Endometrial microvascular endothelial cells (primary cell): Measurements from ENCODE around the gene KRT6A. TPM values are rescaled to one million over a fixed set of nuclear protein-coding genes. Genes with fewer than 3 reads are reported as not detected.

ENCODE experiments used
- in situ Hi-C: cut with HindIII; loops from 2 replicates; pipeline ENCODE4 v1.10.0; 2017; ENCODE audit warnings: low sequenced_read_pairs, low pct_unique_long_range_greater_than_20kb; ENCODE audit errors: inconsistent ontology term
- total RNA-seq: library from RNA; depleted of rRNA; stranded (reverse); fragments of >200 nt; gene quantifications from one replicate; pipeline ENCODE4 v1.2.3, GENCODE V29; 2015; ENCODE audit errors: inconsistent ontology term

The KRT6A gene
- total RNA-seq: not detected

DNA sequence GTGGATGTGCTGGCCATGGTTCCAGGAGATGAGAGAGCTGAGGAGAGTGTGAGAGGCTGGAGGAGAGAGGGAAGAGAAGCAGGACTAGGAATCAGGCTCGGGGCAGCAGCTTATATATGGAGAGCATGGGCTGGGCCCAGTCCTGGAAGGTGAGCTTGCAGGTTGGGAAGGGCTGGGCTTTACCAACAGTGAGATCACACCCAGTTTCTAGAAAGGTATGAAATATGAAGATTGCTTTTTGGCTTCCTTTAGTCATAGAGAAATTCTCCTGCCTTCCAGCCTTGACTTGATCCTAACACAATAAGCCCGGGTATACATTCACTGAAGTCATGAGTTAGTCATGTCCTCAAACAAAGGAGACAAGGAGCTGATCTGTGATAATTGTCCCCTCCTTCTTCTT, at the start of gene KRT6A:
KRT6A (minus strand) TSS at position 86 of the 400 bp plus-strand sequence; CDS start at position 17, 69 bp downstream.
- in situ Hi-C loops: no loop called here

DNA sequence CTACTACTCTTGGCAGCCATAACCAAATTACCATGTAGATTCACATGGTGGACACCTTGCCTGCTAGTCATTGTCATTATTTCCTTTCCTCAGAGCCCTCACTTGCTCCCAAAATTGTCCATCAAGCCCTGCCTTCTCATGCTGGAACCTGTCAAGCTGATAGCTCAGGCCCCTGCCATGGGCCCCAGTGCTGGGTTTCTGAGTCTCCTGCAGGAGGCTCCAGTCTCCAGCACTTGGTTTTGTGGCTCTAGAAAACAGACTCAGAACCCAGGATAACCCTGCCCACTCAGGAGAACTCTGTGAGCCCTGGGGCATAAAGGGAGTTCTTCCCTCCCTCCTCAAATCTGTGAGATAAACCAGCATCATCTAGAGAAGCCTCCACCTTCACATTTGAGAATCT, 49.1 kb upstream of the KRT6A start:
- in situ Hi-C loops: no loop called here

DNA sequence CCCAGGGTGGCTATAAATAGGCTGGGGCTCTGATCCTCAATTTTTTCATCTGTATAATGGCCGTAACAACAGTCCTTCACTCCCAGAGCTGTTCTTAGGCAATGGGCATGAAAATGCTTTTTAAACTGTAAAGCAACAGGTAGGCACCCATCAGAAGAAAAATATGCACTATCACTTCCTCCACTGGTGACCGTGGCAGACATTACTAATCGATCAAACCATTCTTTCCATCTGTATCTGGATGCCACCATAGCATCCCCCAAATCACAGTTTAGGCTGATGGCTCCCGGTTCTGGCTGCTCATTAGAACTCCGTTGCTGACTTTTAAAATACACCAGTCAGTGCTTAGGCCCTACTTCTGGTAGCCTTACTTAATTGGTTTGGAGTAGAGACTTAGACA, 48.7 kb upstream of the KRT6A start:
- in situ Hi-C loops: no loop called here

DNA sequence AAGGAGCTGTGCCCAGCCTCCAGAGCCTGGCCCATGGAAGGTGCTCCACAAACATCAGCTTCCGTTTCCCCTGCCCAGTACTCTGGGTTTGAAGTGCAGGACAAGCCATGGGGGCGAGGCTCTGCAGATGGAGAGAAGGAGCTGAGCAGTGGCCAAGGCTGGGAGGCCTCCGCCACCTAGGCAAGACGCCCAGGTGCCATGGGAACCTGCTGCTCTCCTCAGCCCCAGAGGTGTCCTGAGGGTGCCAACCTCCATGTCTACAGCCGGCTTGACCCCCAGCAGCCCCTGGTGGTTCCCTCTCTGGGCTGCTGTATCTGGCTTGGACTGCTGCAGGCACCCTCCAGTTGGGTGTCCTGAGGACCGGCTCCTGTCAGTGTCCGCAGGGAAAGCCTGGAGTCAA, 47.5 kb upstream of the KRT6A start:
- in situ Hi-C loops: no loop called here

DNA sequence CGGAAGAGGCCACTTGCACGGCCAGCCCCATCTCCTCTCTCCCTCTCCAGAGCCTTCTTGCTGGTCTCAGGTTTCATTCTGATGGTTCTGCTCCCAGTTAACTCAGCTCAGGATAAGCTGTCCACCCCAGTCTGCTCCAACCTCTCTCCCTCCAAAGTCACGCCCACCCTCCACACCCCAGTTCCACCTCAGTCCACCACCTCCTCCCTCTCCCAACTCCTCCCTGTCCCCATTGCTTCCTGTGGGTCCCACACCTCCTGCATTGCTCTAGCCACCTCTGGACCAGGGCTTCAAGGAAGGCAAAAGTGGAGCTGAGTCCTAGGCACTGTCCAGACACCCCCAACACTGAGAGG, 46.7 kb upstream of the KRT6A start:
- in situ Hi-C loops: no loop called here

DNA sequence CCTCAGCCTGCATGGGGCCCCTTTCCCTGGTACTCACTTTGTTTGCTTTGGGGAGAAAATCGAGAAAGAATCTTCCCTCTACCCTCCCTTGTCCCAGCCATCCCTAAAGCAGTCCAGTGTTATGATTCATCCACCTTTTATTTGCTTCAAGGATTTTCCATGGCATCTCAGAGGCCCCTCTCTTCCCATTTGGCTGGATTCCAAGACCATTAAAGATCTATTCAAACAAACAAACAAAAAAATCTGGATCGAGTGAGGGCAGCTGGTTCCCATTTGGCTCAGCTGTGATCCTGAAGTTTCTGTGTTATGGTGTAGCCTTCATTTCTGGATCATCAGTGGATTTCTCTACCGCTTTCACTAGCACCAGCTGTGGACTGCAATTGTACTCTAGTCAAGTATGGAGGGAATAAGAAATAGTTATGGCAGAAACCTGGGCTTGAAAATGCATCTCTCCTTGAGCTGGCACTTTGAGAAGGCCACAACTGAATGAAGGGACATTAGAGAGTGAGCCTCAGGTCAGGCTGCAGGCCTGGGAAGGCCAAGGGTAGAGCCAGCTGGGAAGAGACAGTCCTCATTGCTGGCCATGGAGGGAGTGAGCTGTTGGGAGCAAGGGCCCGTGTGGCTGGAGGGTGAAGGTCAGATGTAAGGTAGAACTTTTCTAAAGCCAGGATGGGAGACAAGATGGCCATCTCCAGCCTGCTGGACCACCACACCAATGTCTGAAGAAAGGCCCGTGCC, 46.2 kb upstream of the KRT6A start:
- in situ Hi-C loops: no loop called here

DNA sequence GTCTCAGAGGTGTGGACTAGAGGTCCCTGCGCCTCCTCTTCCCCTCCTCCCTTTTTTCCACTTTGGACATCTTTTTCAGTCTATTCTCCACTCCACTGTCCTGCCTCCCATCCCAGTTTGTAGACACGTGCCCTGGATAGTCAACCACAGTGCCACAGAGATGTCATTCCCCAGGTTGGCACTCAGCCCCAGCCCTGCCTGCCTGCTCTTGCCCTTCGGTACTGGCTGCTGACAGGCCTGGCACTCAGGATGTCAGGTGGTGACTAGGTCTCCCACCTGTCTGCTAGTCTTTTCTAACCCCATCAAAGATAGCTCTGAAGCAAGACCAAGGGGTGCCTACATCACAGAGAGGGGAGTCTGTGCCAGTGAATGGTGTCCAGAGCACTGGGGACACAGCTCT, 44.0 kb upstream of the KRT6A start:
- in situ Hi-C loops: no loop called here

DNA sequence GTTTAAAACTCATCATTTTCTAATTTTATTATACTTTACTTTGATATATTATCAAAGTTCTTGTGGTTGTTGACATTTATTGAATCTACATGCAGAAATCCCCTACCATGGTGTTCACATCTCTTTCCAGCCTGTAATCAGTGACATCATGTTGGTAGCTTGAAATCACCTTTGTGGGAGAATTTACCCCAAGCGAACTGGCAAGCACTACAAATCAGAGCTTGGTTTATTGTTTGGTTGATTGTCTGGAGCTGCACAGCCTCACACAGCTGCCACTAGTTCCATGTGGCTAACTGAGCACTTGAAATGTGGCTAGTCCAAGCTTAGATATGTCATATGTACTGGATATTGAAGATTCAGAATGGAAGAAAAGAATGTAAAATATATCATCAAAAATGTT, 42.5 kb upstream of the KRT6A start:
- in situ Hi-C loops: no loop called here

DNA sequence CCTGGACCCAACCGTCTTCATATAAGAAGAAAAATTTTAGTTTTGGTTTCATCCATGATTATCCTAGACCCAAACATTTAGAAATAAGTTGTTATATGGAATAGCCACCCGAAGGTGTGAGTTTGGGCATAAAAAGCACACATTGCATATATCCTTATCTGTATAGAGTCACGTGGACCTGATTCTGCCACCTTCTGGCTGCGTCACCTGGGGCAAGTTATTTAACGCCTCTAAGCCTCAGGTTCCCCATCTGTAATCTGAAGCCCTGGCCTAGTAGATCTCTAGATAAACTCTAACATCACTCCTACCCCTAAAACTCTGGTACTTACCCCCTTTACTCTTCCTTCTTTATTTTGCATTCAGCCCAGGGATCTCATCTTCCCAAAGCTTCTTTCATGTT, 41.4 kb upstream of the KRT6A start:
- in situ Hi-C loops: no loop called here

DNA sequence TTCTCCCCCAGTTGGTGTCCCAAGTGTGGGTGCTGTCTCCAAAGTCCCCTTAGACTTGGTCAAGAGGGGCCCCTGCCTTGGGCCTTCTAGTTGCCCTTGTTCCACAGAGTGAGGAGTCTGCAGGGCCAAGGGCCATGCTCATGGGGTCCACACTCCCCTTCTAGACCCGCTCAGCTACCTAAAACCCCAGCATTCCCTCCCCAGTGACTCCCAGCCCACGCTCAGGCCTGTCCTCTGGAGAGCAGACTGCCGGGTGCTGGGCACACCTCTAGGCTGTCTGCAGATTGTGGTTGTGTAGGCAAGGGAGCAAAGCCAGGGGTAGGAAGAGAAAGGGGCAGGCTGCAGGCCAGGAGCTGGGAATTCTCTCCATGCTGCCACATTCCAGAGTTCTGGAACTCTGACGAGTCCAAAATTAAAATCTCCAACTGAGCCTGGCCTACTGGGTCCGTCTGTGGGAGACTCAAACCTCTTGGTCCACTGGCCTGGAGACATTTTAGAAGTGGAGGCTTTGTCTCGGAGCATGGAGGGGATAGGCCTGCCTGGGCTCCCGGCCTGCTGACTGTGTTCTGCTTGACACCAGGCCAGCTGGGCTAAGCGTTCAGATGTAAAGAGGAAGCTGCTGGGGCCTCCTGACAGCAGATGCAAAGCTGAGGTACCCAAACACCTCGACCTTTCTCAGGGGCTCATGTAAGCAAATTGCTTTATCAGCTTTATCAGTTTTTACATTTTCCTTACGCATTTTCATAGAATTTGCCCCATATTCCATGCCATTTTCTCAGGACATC, 40.8 kb upstream of the KRT6A start:
- in situ Hi-C loops: no loop called here

DNA sequence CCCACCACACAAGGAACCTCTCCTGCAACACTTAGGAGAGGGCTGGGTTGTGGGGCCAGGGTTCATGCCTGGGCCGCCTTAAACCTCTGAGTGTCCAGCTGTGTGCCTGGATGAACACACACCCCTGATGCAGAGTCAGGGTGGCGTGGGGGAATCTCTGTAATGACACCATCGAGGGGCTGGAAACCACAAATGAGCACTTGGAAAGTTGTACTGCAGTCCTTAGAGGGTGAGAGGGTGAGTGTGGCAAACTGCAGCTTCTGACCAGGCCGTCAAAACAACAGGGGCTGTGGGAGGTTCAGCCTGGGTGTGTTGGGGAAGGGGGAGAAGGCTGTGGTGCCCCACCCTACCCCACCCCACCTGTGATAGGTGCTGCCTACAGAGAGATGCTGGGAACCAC, 39.6 kb upstream of the KRT6A start:
- in situ Hi-C loops: no loop called here

DNA sequence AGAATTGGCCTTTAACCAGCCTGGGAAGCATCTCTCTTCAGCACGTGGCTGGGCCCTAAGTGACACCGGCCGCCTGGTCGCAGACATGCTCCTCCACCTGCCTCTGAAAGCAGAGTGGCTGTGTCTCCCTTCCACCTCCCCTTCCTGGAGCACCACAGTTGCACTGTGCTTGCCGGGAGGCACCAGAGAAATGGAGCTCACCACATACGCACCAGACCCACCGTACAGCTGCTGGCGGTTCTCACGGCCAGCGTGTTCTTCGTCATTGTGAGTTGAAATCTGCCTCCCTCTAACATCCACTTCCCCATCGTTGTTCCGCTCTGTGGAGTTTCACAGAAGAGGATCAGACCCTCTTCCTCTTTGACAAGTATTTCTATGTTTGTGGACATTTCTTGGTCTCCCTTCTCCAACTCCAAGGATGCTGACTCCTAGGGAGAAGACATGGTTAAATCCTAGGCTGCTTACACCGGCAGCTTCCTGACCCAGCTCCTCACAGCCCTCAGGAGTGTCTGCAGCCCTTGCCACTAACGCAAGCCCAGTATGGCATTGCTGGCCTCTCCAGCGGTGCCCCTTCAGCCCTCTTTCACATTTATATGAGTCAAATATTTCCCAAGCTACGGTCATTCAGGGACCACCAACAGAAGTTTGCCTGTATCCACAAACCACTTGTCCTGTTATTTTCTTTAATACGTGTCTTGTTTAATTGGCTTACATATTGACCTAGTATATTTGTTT, 38.7 kb upstream of the KRT6A start:
- in situ Hi-C loops: no loop called here

DNA sequence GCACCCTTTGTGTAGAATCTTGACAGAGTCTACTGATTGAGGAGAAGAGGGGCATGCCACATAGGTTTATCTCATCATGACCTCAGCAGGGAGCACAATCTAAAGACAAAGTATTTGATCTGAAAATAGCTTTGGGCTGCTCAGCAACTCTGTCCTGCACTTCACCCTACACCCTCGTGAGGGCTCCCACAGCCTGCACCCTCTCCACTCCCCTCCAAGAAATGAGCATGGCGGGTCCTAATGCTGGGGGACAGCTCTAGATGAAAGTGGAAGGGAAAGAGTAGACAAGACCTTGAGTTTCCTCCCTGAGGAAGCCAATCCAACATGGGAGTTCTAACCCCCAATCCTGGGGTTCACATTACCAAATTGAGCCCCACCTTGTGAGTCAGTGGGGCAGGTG, 37.8 kb upstream of the KRT6A start:
- in situ Hi-C loops: no loop called here

DNA sequence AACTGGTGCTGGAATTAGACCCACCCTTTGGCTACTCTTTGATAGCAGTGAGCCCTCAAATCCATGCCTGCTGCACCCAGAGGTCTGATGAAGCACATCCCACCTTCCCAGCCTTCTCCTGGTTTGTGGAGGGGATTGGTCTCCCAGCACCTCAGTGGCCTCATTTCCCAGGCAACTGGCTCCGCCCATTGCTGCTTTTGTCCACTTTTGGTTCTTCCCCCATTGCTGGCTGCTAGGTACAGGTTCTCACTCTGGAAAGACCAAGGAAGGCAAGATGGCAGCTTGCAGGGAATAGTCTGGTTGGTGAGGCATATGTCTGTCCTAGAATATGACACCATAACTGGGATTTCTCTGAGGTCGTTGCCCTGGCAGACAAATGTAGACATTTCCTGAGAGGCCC, 37.3 kb upstream of the KRT6A start:
- in situ Hi-C loops: no loop called here

DNA sequence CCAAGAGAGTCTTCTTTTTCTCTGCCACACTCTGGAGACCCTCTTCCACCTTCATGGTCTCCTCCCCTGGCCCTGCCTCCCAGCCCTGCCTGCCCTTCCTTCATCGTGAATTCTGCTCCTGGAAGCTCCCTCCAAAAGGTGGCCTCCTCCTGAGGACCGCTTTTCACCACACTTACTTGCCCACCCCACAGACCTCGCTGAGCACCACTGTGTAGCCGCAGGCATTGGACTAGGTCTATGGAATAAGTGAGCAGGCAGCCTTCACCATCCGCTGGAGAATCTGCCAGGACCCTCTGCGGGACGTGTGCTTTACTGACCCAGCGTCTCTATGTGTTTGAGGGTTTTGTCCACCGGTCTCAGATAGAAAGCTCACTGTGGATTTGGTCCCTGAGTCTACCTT, 36.8 kb upstream of the KRT6A start:
- in situ Hi-C loops: no loop called here

DNA sequence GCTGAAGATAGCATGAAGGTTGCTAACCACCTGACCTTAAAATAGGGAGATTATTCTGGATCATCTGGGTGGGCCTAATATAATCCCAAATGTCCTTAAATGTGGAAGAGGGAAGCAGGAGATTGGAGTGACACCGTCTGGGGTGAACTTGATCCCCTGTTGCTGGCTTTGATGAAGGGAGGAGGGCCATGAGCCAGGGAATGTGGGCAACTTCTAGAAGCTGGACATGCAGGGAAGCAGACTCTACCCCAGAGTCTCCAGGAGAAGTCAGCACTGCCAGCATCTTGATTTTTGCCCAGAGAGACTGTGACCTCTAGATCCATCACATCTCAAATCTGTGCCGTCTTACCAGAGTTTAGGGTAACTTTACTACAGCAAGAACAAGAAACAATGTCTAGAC, 36.4 kb upstream of the KRT6A start:
- in situ Hi-C loops: no loop called here

DNA sequence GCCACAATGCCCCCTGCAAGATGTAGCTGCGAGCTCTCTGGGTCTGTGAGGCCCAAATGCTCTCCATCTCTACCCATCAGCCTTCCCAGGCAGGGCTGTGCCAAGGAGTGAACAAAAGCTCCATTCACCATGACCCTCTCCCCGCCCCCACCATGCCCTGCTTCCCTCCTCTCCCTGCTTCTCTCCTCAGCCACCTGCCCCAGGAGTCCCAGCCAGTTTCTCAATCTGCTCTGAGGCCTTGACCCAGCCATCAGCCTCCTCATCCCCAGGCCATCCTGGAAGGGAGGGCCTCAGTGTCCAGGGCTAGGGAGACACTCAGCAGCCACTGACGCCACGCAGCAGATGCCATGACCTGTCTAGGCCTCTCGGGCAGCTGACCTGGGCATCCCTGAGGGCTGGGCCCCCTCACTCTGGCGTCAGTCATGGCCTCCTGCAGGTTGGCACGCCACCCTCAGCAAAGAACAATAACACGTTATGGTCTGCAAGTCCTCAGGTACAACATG, 35.6 kb upstream of the KRT6A start:
- in situ Hi-C loops: no loop called here

DNA sequence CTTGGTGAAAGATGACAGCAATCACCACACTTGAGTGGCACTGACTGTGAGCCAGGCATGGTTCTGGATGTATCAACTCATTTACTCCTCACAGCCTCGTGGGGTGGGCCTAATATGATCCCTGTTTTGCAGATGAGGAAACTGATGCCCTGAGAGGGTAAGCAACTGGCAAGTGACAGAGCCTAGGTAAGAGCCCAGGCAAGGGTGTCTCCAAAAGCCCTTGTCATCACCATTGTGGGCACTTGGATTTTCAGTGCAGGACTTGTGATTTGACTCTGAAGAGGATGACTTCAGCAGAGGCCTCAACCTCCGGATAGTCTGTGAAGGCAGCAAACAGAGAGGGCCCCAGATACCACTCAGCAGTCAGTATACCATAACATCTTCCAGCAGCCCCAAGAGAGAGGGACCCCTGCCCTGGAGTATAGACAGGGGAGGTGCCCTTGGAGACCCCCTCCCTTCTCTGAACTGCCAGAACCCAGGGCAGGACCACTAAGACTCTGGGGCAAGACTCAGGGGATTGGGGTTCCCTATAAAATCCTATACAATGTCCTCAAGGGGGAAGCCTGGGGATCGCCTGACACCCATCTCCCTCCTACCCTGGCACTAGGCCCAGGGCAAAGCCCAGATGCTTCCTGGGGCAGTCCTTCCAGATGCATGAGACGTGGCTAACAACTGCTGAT, 34.2 kb upstream of the KRT6A start:
- in situ Hi-C loops: no loop called here

DNA sequence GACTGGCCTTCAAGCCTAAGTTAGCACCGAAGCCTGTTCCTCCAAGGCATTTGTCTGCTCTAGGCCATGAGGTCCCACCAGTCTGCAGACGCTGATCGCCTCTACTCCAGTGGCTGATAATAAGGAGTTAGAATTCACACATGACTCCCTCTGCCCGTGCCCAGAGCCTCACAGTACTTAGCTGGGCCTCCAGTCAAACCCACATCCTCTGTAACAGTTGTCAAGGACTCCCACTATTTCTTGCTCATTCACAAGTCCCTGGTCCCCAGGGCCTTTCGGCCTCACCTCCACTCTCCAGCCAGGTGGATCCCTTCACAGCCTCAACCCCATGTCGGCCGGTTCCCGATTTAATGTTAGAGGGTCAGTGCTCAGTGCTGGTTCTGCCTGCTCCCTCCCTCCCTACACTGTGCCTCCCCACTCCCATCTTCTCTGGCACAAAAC, 33.5 kb upstream of the KRT6A start:
- in situ Hi-C loops: no loop called here
